Esophagus (tissue), 2 donors: ENCODE results near the gene ENPEP. TPM values are rescaled to one million over a fixed set of nuclear protein-coding genes. Genes with fewer than 3 reads are reported as not detected.
A peak's percentile ranks its signal among the peaks of the same experiment; 100 is the strongest.

Source experiments
- H3K27ac ChIP-seq, 2 donors: one replicate each; pipeline ENCODE4 v1.5.1; 2013; ENCODE audit warnings: low read depth in 2 of 2, mild to moderate bottlenecking in 2 of 2, inconsistent platforms in 1 of 2, low read length in 1 of 2, moderate library complexity in 1 of 2
- H3K27me3 ChIP-seq, 2 donors: one replicate each; pipeline ENCODE4 v1.6.1; 2013; ENCODE audit warnings: low read length in 2 of 2, control low read depth in 1 of 2, mild to moderate bottlenecking in 1 of 2; ENCODE audit not compliant: insufficient read depth in 2 of 2, control insufficient read depth in 1 of 2
- H3K36me3 ChIP-seq, 2 donors: one replicate each; pipeline ENCODE4 v1.6.1; 2013; ENCODE audit warnings: low read length in 1 of 2; ENCODE audit not compliant: control insufficient read depth in 2 of 2, insufficient read depth in 2 of 2
- H3K4me1 ChIP-seq, 2 donors: one replicate each; pipeline ENCODE4 v1.6.1; 2013; ENCODE audit warnings: low read length in 1 of 2; ENCODE audit not compliant: control insufficient read depth in 2 of 2, insufficient read depth in 2 of 2
- H3K4me3 ChIP-seq, 2 donors: one replicate each; pipeline ENCODE4 v1.5.1; 2013; ENCODE audit warnings: low read length in 2 of 2, mild to moderate bottlenecking in 2 of 2, low read depth in 1 of 2, moderate library complexity in 1 of 2
- H3K9me3 ChIP-seq, 2 donors: one replicate each; pipeline ENCODE4 v1.6.1; 2013; ENCODE audit warnings: mild to moderate bottlenecking in 2 of 2, low read depth in 1 of 2, low read length in 1 of 2, moderate library complexity in 1 of 2; ENCODE audit not compliant: control insufficient read depth in 2 of 2, insufficient read depth in 1 of 2
- WGBS, 2 donors: extraction: QIAGEN DNeasy Blood & Tissue Kit; methylation state at CpG; one replicate each; pipeline ENCODE4 v1.1.7; 2013; 5-methylcytosine and 5-hydroxymethylcytosine counted together
- polyA plus RNA-seq, 2 donors: library from polyadenylated mRNA; stranded (reverse); fragments of 200-250 nt; gene quantifications; one replicate each; pipeline ENCODE4 v1.2.3, GENCODE V29; 2013
- donor health status: healthy with polysubstance abuse.
- donor health status: Bipolar disorder and iron deficiency.

The ENPEP gene
- polyA plus RNA-seq, 2 donors: 0.10 to 0.20 TPM

GRCh38 chr4:110512901-110513300 lies 36.9 kb downstream of the ENPEP start:
- H3K27ac ChIP-seq: no peak overlapping the region
- no peaks in the 10 kb centered on the region for H3K27me3 ChIP-seq
- H3K4me1 ChIP-seq: no peaks in the 10 kb centered on the region
- no peak overlapping the region for H3K4me3 ChIP-seq
- no peaks in the 10 kb centered on the region for H3K9me3 ChIP-seq
- H3K36me3 ChIP-seq: no peaks in the 10 kb centered on the region
- WGBS, 2 donors: 66 to 75% methylated on average over 3 of the region's 3 CpGs

- no peak overlapping the region for H3K4me3 ChIP-seq
- H3K27ac ChIP-seq: no peak overlapping the region
These were observed 39.0 kb downstream of the ENPEP start for GRCh38 chr4:110514889-110515479.

GRCh38 chr4:110515676-110516075 lies 39.7 kb downstream of the ENPEP start:
- Histone ChIP-seq H3K4me3 (peak overlapping the region; percentile 9 to 72), H3K27ac (no peak overlapping the region), H3K9me3 (no peaks in the 10 kb centered on the region), H3K36me3 (no peaks in the 10 kb centered on the region), H3K4me1 (no peaks in the 10 kb centered on the region), H3K27me3 (no peaks in the 10 kb centered on the region)
- WGBS, 2 donors: 52 to 57% methylated on average over 5 of the region's 5 CpGs

More at GRCh38 chr4:110514889-110515479, 39.0 kb downstream of the ENPEP start:
- H3K27me3 ChIP-seq: no peaks in the 10 kb centered on the region
- no peaks in the 10 kb centered on the region for H3K4me1 ChIP-seq
- H3K9me3 ChIP-seq: no peaks in the 10 kb centered on the region
- no peaks in the 10 kb centered on the region for H3K36me3 ChIP-seq

DNA sequence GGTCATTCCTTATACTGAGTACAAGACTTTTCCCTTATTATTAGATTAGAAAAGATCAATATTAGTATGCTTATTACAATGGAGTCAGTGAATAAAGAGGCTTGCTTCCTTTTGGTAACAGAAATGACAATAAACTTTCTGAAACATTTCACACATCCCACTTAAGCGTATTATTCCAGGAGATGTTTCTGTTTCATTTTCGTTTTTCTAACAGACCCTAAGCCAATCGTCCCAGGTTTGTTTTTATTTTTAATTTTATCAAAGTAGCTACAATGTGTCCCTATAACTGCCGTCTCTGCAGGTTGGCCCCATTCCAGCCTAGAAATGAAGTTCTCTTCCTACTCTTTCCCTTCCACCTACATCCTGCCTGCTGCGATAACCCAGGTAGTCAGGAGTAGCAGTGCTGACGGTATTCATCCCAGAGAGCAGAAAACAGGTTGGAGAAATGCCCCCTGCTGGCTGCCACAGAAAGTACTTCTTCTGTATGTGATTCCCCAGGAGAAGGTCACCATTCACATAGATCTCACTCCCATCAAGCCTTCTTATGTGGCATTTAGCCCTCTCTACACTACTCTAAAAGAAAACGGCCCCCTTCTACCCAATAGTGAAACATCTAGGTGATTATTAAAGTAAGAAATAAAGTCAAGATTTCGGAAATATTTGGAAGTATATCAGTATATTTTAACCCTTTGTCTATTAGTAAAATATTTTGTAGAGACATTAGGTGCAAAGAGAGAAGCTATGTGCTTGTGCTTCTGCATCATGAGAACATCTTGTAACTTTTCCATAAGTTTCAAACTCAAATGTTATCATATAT lies 40.4 kb downstream of the ENPEP start:
- no peaks in the 10 kb centered on the region for H3K27me3 ChIP-seq
- H3K27ac ChIP-seq: peak overlapping the region in 1 of 2 donors; percentile 13
- 13 to 17% methylated on average over 8 of the region's 8 CpGs for WGBS, 2 donors
- H3K36me3 ChIP-seq: no peaks in the 10 kb centered on the region
- no peaks in the 10 kb centered on the region for H3K4me1 ChIP-seq
- H3K4me3 ChIP-seq: peak overlapping the region; percentile 52 to 72
- H3K9me3 ChIP-seq: no peaks in the 10 kb centered on the region

- no peaks in the 10 kb centered on the region for H3K27me3 ChIP-seq
- 85 to 93% methylated on average over 2 of the region's 2 CpGs for WGBS, 2 donors
- H3K27ac ChIP-seq: no peak overlapping the region
- no peaks in the 10 kb centered on the region for H3K4me1 ChIP-seq
- H3K36me3 ChIP-seq: no peaks in the 10 kb centered on the region
- H3K4me3 ChIP-seq: no peak overlapping the region
- H3K9me3 ChIP-seq: no peaks in the 10 kb centered on the region
These were observed 43.0 kb downstream of the ENPEP start for GRCh38 chr4:110518889-110519490.

DNA sequence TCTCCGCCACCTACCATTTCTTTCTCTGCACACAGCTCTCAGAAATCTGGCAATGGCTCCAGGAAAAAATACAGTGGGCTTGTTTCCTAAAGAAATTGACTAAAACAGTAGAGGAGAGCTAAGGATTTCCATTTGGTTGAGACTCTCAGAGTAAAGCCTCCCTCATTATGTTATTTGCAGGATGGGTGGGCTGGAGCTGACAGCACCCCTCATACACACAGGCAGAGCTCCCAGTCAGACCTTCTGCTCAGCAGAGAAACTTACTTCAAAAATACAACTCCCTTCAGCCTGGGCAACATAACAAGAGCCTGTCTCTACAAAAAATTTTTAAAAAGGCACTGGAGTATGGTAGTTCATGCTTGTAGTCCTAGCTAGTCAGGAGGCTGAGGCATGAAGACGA lies 44.9 kb downstream of the ENPEP start:
- Histone ChIP-seq H3K4me3 (no peak overlapping the region), H3K27me3 (no peaks in the 10 kb centered on the region), H3K9me3 (no peaks in the 10 kb centered on the region), H3K4me1 (no peaks in the 10 kb centered on the region), H3K36me3 (no peaks in the 10 kb centered on the region), H3K27ac (no peak overlapping the region)
- WGBS, 2 donors: 77 to 92% methylated on average over 2 of the region's 2 CpGs

- 74 to 90% methylated on average over 3 of the region's 3 CpGs for WGBS, 2 donors
- H3K27me3 ChIP-seq: no peaks in the 10 kb centered on the region
- no peak overlapping the region for H3K27ac ChIP-seq
- no peaks in the 10 kb centered on the region for H3K4me1 ChIP-seq
- no peaks in the 10 kb centered on the region for H3K9me3 ChIP-seq
- H3K4me3 ChIP-seq: no peak overlapping the region
- H3K36me3 ChIP-seq: no peaks in the 10 kb centered on the region
These were observed 50.6 kb downstream of the ENPEP start for GRCh38 chr4:110526589-110526988.

- no peaks in the 10 kb centered on the region for H3K36me3 ChIP-seq
- 72 to 79% methylated on average over 4 of the region's 4 CpGs for WGBS, 2 donors
These were observed 51.2 kb downstream of the ENPEP start for GRCh38 chr4:110527156-110527555.

GRCh38 chr4:110532901-110533589 lies 57.1 kb downstream of the ENPEP start:
- no peaks in the 10 kb centered on the region for H3K27me3 ChIP-seq
- no peaks in the 10 kb centered on the region for H3K9me3 ChIP-seq
- no peaks in the 10 kb centered on the region for H3K4me1 ChIP-seq
- H3K36me3 ChIP-seq: no peaks in the 10 kb centered on the region
- H3K27ac ChIP-seq: no peak overlapping the region
- H3K4me3 ChIP-seq: no peak overlapping the region
- WGBS, 2 donors: 64 to 65% methylated on average over 4 of the region's 4 CpGs

More at GRCh38 chr4:110527156-110527555, 51.2 kb downstream of the ENPEP start:
- H3K4me1 ChIP-seq: no peaks in the 10 kb centered on the region
- no peaks in the 10 kb centered on the region for H3K9me3 ChIP-seq
- H3K4me3 ChIP-seq: no peak overlapping the region
- H3K27me3 ChIP-seq: no peaks in the 10 kb centered on the region
- H3K27ac ChIP-seq: no peak overlapping the region
